Subcutaneous adipose tissue (tissue), 4 donors: ENCODE data around the gene FEM1A. TPM values are rescaled to one million over a fixed set of nuclear protein-coding genes. Genes with fewer than 3 reads are reported as not detected.

Experiments used
- CTCF ChIP-seq: fragments of 450-650 bp; IDR thresholded peaks from one replicate; pipeline ENCODE4 v1.5.1; 2016; ENCODE audit warnings: low read depth, mild to moderate bottlenecking, control low read depth, antibody characterized with exemption, moderate library complexity
- small RNA-seq: library from RNA; depleted of rRNA; stranded (forward); fragments of <200 nt; gene quantifications from one replicate; pipeline ENCODE3, GENCODE V24; 2016
- total RNA-seq, 4 donors: library from RNA; depleted of rRNA; stranded (reverse); fragments of >200 nt; gene quantifications; one replicate each; pipeline ENCODE4 v1.1.0, GENCODE V29; 2016

Gene FEM1A
- total RNA-seq, 4 donors from 2014 or later: 7.3 to 14.5 (median 8.0) TPM

- TF ChIP-seq CTCF: no peak
Measured at GRCh38 chr19:4844348-4845179, 53.0 kb downstream of the FEM1A start.

- no peak for TF ChIP-seq CTCF
Measured at GRCh38 chr19:4847190-4847973, 55.8 kb downstream of the FEM1A start.

- TF ChIP-seq CTCF: no peak
Measured at GRCh38 chr19:4849019-4849418, 57.5 kb downstream of the FEM1A start.

Small RNA genes within 50 kb of the gene (small RNA-seq; reads per million reads assigned to genes)
- gene MIR7-3: not detected

Other genes with a start within 250 kb of the FEM1A start
- gene SEMA6B, start 232.1 kb upstream of the FEM1A start, total RNA-seq: 10 to 100 TPM in 1 of 4 donors, 1 to 10 TPM in 3; 2.6 to 12.8 (median 5.2) TPM
- gene TNFAIP8L1, start 152.2 kb upstream of the FEM1A start, total RNA-seq: 1 to 10 TPM; 1.5 to 7.0 (median 2.1) TPM
- 10 to 100 TPM; 32.4 to 45.6 (median 35.4) TPM for gene MYDGF, start 121.4 kb upstream of the FEM1A start, total RNA-seq
- 100 to 1,000 TPM in 1 of 4 donors, 10 to 100 TPM in 3; 31.1 to 109 (median 48.6) TPM for gene DPP9, start 67.9 kb upstream of the FEM1A start, total RNA-seq
- gene TICAM1, start 40.0 kb downstream of the FEM1A start, total RNA-seq: 1 to 10 TPM; 3.9 to 9.0 (median 4.9) TPM
- gene PLIN3, start 75.9 kb downstream of the FEM1A start, total RNA-seq: 10 to 100 TPM; 14.8 to 66.1 (median 30.8) TPM
- 1 to 10 TPM in 3 of 4 donors, under 1 TPM in 1; 0.33 to 1.9 (median 1.5) TPM for gene ARRDC5, start 111.2 kb downstream of the FEM1A start, total RNA-seq
- 1 to 10 TPM in 2 of 4 donors, under 1 TPM in 2; 0.57 to 1.3 (median 1.0) TPM for gene UHRF1, start 117.8 kb downstream of the FEM1A start, total RNA-seq
- gene KDM4B, start 177.4 kb downstream of the FEM1A start, total RNA-seq: 10 to 100 TPM; 19.4 to 56.1 (median 28.5) TPM